NB4 (cell line): ENCODE results near the gene HBE1.

Source experiments
- POLR2A ChIP-seq: IDR thresholded peaks from 2 replicates; pipeline ENCODE4 v1.6.1; 2011; ENCODE audit warnings: mild to moderate bottlenecking; ENCODE audit not compliant: insufficient read length; ENCODE audit errors: extremely low read depth
- TF ChIP-seq, protein P1 (sequence below): IDR thresholded peaks from one replicate; pipeline ENCODE4 v1.5.1; 2012; ENCODE audit warnings: low read depth, low read length

DNA sequence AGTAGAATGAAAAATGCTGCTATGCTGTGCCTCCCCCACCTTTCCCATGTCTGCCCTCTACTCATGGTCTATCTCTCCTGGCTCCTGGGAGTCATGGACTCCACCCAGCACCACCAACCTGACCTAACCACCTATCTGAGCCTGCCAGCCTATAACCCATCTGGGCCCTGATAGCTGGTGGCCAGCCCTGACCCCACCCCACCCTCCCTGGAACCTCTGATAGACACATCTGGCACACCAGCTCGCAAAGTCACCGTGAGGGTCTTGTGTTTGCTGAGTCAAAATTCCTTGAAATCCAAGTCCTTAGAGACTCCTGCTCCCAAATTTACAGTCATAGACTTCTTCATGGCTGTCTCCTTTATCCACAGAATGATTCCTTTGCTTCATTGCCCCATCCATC lies 14.9 kb upstream of the HBE1 start:
- no peak for TF ChIP-seq POLR2A
- TF ChIP-seq, protein P1, sequence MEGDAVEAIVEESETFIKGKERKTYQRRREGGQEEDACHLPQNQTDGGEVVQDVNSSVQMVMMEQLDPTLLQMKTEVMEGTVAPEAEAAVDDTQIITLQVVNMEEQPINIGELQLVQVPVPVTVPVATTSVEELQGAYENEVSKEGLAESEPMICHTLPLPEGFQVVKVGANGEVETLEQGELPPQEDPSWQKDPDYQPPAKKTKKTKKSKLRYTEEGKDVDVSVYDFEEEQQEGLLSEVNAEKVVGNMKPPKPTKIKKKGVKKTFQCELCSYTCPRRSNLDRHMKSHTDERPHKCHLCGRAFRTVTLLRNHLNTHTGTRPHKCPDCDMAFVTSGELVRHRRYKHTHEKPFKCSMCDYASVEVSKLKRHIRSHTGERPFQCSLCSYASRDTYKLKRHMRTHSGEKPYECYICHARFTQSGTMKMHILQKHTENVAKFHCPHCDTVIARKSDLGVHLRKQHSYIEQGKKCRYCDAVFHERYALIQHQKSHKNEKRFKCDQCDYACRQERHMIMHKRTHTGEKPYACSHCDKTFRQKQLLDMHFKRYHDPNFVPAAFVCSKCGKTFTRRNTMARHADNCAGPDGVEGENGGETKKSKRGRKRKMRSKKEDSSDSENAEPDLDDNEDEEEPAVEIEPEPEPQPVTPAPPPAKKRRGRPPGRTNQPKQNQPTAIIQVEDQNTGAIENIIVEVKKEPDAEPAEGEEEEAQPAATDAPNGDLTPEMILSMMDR = no peak
